Measurements from ENCODE around the gene GNAT2.

The GNAT2 gene

GRCh38 chr1:109641078-109641740 is 21.8 kb upstream of the GNAT2 start:
- CTCF ChIA-PET, result interaction anchor here (0.6 to 6.9 kb wide), 18 partner anchors 10 to 1700 kb away, joined by 3 to 118 read pairs (median 8); partner anchors contain the start of genes AHCYL1, GNAI3 and GSTM2
- no peak for DNase-seq (ENCODE audit: extremely low spot score)
- TF ChIP-seq SP1 (IDR thresholded peaks at IDR 0.05), result no peak
- TF ChIP-seq FOXM1 (IDR thresholded peaks at IDR 0.05; ENCODE audit: borderline replicate concordance), result no peak
- no peak for TF ChIP-seq SUZ12 (IDR thresholded peaks at IDR 0.05)
- TF ChIP-seq ARNT (IDR thresholded peaks at IDR 0.05), result no peak
- POLR2A ChIA-PET, result interaction anchor here (1.2 to 6.6 kb wide), 3 partner anchors 92 to 97 kb away, joined by 3 to 79 read pairs (median 15); partner anchors contain the start of gene GNAI3

GRCh38 chr1:109640285-109640865 is 21.0 kb upstream of the GNAT2 start:
- 0 out of 2 replicates have a peak, but pooled peaks have one; percentile 28 for TF ChIP-seq HDGF (IDR thresholded peaks at IDR 0.05; ENCODE audit: borderline replicate concordance)
- no peak for TF ChIP-seq LEF1 (IDR thresholded peaks at IDR 0.05; ENCODE audit: borderline replicate concordance)
- CTCF ChIA-PET, result interaction anchor here (0.5 to 6.9 kb wide), 38 partner anchors 10 to 725 kb away, joined by 3 to 118 read pairs (median 4); partner anchors contain the start of genes AHCYL1, GNAI3, GPR61 and GSTM2
- DNase-seq (ENCODE audit: extremely low spot score), result peak; percentile 85
- POLR2A ChIA-PET, result interaction anchor here (0.7 to 6.6 kb wide), 6 partner anchors 20 to 134 kb away, joined by 3 to 79 read pairs (median 5); partner anchors contain the start of genes GNAI3 and GSTM2

- no peak for DNase-seq (ENCODE audit: extremely low spot score)
- ChIA-PET POLR2A (interaction anchor here (0.7 to 6.6 kb wide), 6 partner anchors 19 to 134 kb away, joined by 3 to 79 read pairs (median 5); partner anchors contain the start of genes GNAI3 and GSTM2), CTCF (interaction anchor here (0.5 to 6.9 kb wide), 35 partner anchors 10 to 788 kb away, joined by 3 to 118 read pairs (median 5); partner anchors contain the start of genes AHCYL1, GNAI3, GPR61 and GSTM2)
- TF ChIP-seq PKNOX1 (IDR thresholded peaks at IDR 0.05) (peak; percentile 56; the same call in 1 of the 2 replicates), HDGF (IDR thresholded peaks at IDR 0.05; ENCODE audit: borderline replicate concordance) (no peak), NFRKB (IDR thresholded peaks at IDR 0.05) (no peak), SP1 (IDR thresholded peaks at IDR 0.05) (no peak)
Measured at GRCh38 chr1:109639841-109640184, 20.4 kb upstream of the GNAT2 start.

GRCh38 chr1:109639063-109639840 is 19.8 kb upstream of the GNAT2 start:
- ChIA-PET POLR2A (interaction anchor here (0.7 to 6.6 kb wide), 5 partner anchors 19 to 135 kb away, joined by 3 to 79 read pairs (median 5); partner anchors contain the start of genes GNAI3 and GSTM2), CTCF (interaction anchor here (0.6 to 6.9 kb wide), 22 partner anchors 10 to 789 kb away, joined by 3 to 118 read pairs (median 6); partner anchors contain the start of genes AHCYL1, GNAI3, GPR61 and GSTM2)
- no peak for TF ChIP-seq L3MBTL2 (conservative IDR thresholded peaks at IDR 0.05)
- no peak for TF ChIP-seq TARDBP (IDR thresholded peaks at IDR 0.05)
- no peak for TF ChIP-seq NFRKB (IDR thresholded peaks at IDR 0.05)
- TF ChIP-seq FOXA1 (IDR thresholded peaks at IDR 0.05), result no peak
- TF ChIP-seq SP1 (IDR thresholded peaks at IDR 0.05), result no peak
- no peak for TF ChIP-seq CTBP1 (IDR thresholded peaks at IDR 0.05; ENCODE audit: borderline replicate concordance)
- no peak for TF ChIP-seq ZNF384 (IDR thresholded peaks at IDR 0.05)
- no peak for TF ChIP-seq FOXM1 (IDR thresholded peaks at IDR 0.05; ENCODE audit: borderline replicate concordance)
- TF ChIP-seq ARNT (IDR thresholded peaks at IDR 0.05), result no peak
- no peak for TF ChIP-seq HDGF (IDR thresholded peaks at IDR 0.05; ENCODE audit: borderline replicate concordance)
- TF ChIP-seq BHLHE40 (IDR thresholded peaks at IDR 0.05; ENCODE audit: borderline replicate concordance), result no peak
- no peak for TF ChIP-seq FOXK2 (IDR thresholded peaks at IDR 0.05)
- no peak for TF ChIP-seq ELF4 (IDR thresholded peaks at IDR 0.05)
- TF ChIP-seq LEF1 (IDR thresholded peaks at IDR 0.05; ENCODE audit: borderline replicate concordance), result no peak
- TF ChIP-seq PKNOX1 (IDR thresholded peaks at IDR 0.05), result no peak
- TF ChIP-seq SUZ12 (IDR thresholded peaks at IDR 0.05), result no peak
- no peak for DNase-seq (ENCODE audit: extremely low spot score)

GRCh38 chr1:109637446-109637845 is 18.0 kb upstream of the GNAT2 start:
- no peak for DNase-seq (ENCODE audit: extremely low spot score)
- TF ChIP-seq NFRKB (IDR thresholded peaks at IDR 0.05) (no peak), LEF1 (IDR thresholded peaks at IDR 0.05; ENCODE audit: borderline replicate concordance) (no peak), HDGF (IDR thresholded peaks at IDR 0.05; ENCODE audit: borderline replicate concordance) (no peak), ARNT (IDR thresholded peaks at IDR 0.05) (no peak), TARDBP (IDR thresholded peaks at IDR 0.05) (no peak), FOXK2 (IDR thresholded peaks at IDR 0.05) (no peak), L3MBTL2 (conservative IDR thresholded peaks at IDR 0.05) (no peak), CTBP1 (IDR thresholded peaks at IDR 0.05; ENCODE audit: borderline replicate concordance) (no peak), ZNF384 (IDR thresholded peaks at IDR 0.05) (no peak), FOXA1 (IDR thresholded peaks at IDR 0.05) (no peak), ELF4 (IDR thresholded peaks at IDR 0.05) (no peak), SP1 (IDR thresholded peaks at IDR 0.05) (no peak), SUZ12 (IDR thresholded peaks at IDR 0.05) (no peak), BHLHE40 (IDR thresholded peaks at IDR 0.05; ENCODE audit: borderline replicate concordance) (no peak)
- POLR2A ChIA-PET, result interaction anchor here (6.6 kb wide), 1 partner anchor 88 kb away, joined by 79 read pairs; the partner anchor contains the start of gene GNAI3
- CTCF ChIA-PET, result interaction anchor here (1.7 to 6.9 kb wide), 3 partner anchors 8 to 135 kb away, joined by 6 to 118 read pairs (median 42); no protein-coding TSS in a partner anchor
